GM10266 (cell line): ENCODE data around the gene MRPS12.

ENCODE experiments used
- DNase-seq: peaks from one replicate; pipeline ENCODE4 v3.0.0; 2012; ENCODE audit errors: extremely low spot score
- CTCF ChIP-seq: IDR thresholded peaks from 2 replicates; pipeline ENCODE4 v1.5.1; 2012; ENCODE audit warnings: mild to moderate bottlenecking, low read depth; ENCODE audit not compliant: control insufficient read depth, insufficient read depth; ENCODE audit errors: missing control alignments

Gene MRPS12

GRCh38 chr19:38978326-38978689, 47.6 kb downstream of the MRPS12 start:
- no peak for DNase-seq
- TF ChIP-seq CTCF, result no peak

- DNase-seq, result no peak
- no peak for TF ChIP-seq CTCF
Observed at GRCh38 chr19:38979812-38980211, 49.1 kb downstream of the MRPS12 start.

- no peak for TF ChIP-seq CTCF
- DNase-seq, result no peak
Observed at GRCh38 chr19:38980583-38981374, 50.0 kb downstream of the MRPS12 start.
